Measurements from ENCODE around the gene ZDHHC7. TPM values are rescaled to one million over a fixed set of nuclear protein-coding genes. Genes with fewer than 3 reads are reported as not detected.

The ZDHHC7 gene
- total and polyA plus RNA-seq, 2 of the 8 experiments (the other 6 are each of a cell fraction or from before 2014, with no cell fraction given), result 40.5 to 56.3 TPM

GRCh38 chr16:85015481-85016187 lies 4.3 kb upstream of the ZDHHC7 start:
- peaks cover 0 to under 1% of the 10 kb centered on the region in 2 experiments for H4K20me1 ChIP-seq (replicated peaks in 1 of 2; ENCODE audit: control insufficient read depth in 1 of 2, insufficient read depth in 2 of 2, low read length in 2 of 2)
- no peak overlapping the region for H3K9ac ChIP-seq (replicated peaks in 1 of 4; ENCODE audit: extremely low read depth in 1 of 4, low read depth in 3 of 4, low read length in 3 of 4)
- H3K79me1 ChIP-seq (ENCODE audit: low read depth, low read length), result no peaks in the 10 kb centered on the region
- H3K4me2 ChIP-seq (ENCODE audit: insufficient read depth in 1 of 2, low read depth in 2 of 2, low read length in 2 of 2), result no peak overlapping the region
- no peak overlapping the region for H2AFZ ChIP-seq (ENCODE audit: low read length)
- no peak overlapping the region for H3K27ac ChIP-seq (ENCODE audit: low read depth, low read length)
- H4K91ac ChIP-seq (replicated peaks; ENCODE audit: insufficient read length, low read length), result no peak overlapping the region
- H2BK120ac ChIP-seq (replicated peaks; ENCODE audit: low read depth, low read length), result no peak overlapping the region
- H3K4me1 ChIP-seq (replicated peaks in 1 of 4; ENCODE audit: control insufficient read depth in 3 of 4, insufficient read depth in 4 of 4, low read length in 3 of 4), result no peaks in the 10 kb centered on the region; a peak in 2 of 7 replicates
- ChIA-PET POLR2A (ENCODE audit: partially characterized antibody) (no interaction called here), CTCF (ENCODE audit: partially characterized antibody) (interaction anchor here (0.7 to 2.6 kb wide), 7 partner anchors 10 to 83 kb away, joined by 3 to 12 read pairs (median 3); no protein-coding TSS in a partner anchor)
- no peak overlapping the region for H2BK12ac ChIP-seq (ENCODE audit: low read depth, low read length)
- no peaks in the 10 kb centered on the region for H3K9me3 ChIP-seq (ENCODE audit: insufficient read depth in 2 of 2, low read depth in 1 of 2, low read length in 1 of 2)
- H3K23ac ChIP-seq (ENCODE audit: insufficient read length), result no peak overlapping the region
- peaks cover 8% of the 10 kb centered on the region; the same call in 1 of the 2 replicates for H3K23me2 ChIP-seq (ENCODE audit: low read depth, low read length)
- DNase-seq (ENCODE audit: low read depth in 1 of 2, low spot score in 2 of 2) (no peak), FAIRE-seq (no peak)
- H4K5ac ChIP-seq (ENCODE audit: insufficient read length, low read depth, low read length), result no peak overlapping the region
- no peak overlapping the region for H3K14ac ChIP-seq (ENCODE audit: insufficient read length)
- no peaks in the 10 kb centered on the region for H3K27me3 ChIP-seq (replicated peaks in 1 of 4; ENCODE audit: control insufficient read depth in 3 of 4, extremely low read depth in 1 of 4, insufficient read depth in 3 of 4, low read length in 3 of 4)
- no peak overlapping the region for H2BK5ac ChIP-seq (ENCODE audit: low read depth, low read length)
- H2AK5ac ChIP-seq (ENCODE audit: low read depth, low read length), result no peak overlapping the region
- H3K4ac ChIP-seq (replicated peaks; ENCODE audit: insufficient read length, low read depth, low read length), result no peak overlapping the region
- peaks cover 0 to 4% of the 10 kb centered on the region in 2 experiments; a peak in 2 of 4 replicates for H3K79me2 ChIP-seq (ENCODE audit: control insufficient read depth in 1 of 2, insufficient read depth in 2 of 2, low read length in 2 of 2)
- no peaks in the 10 kb centered on the region for H3K36me3 ChIP-seq (ENCODE audit: control insufficient read depth in 2 of 4, insufficient read depth in 4 of 4, low read length in 3 of 4)
- H4K8ac ChIP-seq (ENCODE audit: extremely low read depth, insufficient read depth, low read length), result no peak overlapping the region
- H3K56ac ChIP-seq (replicated peaks; ENCODE audit: insufficient read length, low read depth, low read length), result no peak overlapping the region
- H3K18ac ChIP-seq (ENCODE audit: extremely low read depth, low read length), result no peak overlapping the region
- no peak overlapping the region for H2BK15ac ChIP-seq (ENCODE audit: low read length)
- WGBS, 2 experiments (ENCODE audit: extremely low coverage in 1 of 2, insufficient coverage in 1 of 2, insufficient read length in 1 of 2, insufficient replicate concordance in 2 of 2, low coverage in 1 of 2, low lambda C conversion rate in 2 of 2, missing lambda C conversion rate in 1 of 2), result 88% methylated on average over 5 of the region's 5 CpGs; no CpG with 5 or more reads in 1 of the 2 experiments
- H3K4me3 ChIP-seq (ENCODE audit: extremely low read depth in 1 of 4, insufficient read depth in 2 of 4, low read depth in 3 of 4, low read length in 4 of 4), result no peak overlapping the region
- H2BK20ac ChIP-seq (ENCODE audit: low read length), result no peak overlapping the region
- TF ChIP-seq SP1 (IDR thresholded peaks at IDR 0.05; ENCODE audit: low read depth, low read length) (no peak), YY1 (IDR thresholded peaks at IDR 0.05; ENCODE audit: low read depth, low read length) (no peak), CTCF (IDR thresholded peaks at IDR 0.05; ENCODE audit: control extremely low read depth in 1 of 3, insufficient read depth in 1 of 3, low read depth in 1 of 3, low read length in 3 of 3) (no peak), CTBP2 (IDR thresholded peaks at IDR 0.05; ENCODE audit: borderline replicate concordance, insufficient read depth, insufficient read length, low read length) (no peak)

Data from H1 (cell line).